Prostate gland (tissue), 2 donors: Measurements from ENCODE around the gene FGF5. TPM values are rescaled to one million over a fixed set of nuclear protein-coding genes. Genes with fewer than 3 reads are reported as not detected.
"Not testable (repeated sequence)": the region's sequence is repeated elsewhere in the genome, so short reads cannot be mapped to it uniquely, and the experiment has no call there.

Experiments
- DNase-seq: peaks from one replicate; pipeline ENCODE4 v3.0.0-alpha.2; 2019; ENCODE audit warnings: low spot score
- H3K27ac ChIP-seq, 2 donors: fragments of 200-600 bp; sonication (generic); 2 replicates each; pipeline ENCODE4 v1.5.1; 2017 to 2019
- H3K27me3 ChIP-seq: fragments of 200-600 bp; sonication (generic); replicated peaks from 2 replicates; pipeline ENCODE4 v1.5.1; 2019; ENCODE audit not compliant: insufficient read depth
- H3K36me3 ChIP-seq, 2 donors: fragments of 200-600 bp; sonication (generic); 1 replicate in 1 of 2; 2 replicates in 1 of 2; pipeline versions ENCODE4 v1.5.1 to v1.8.1; 2017 to 2019
- H3K4me1 ChIP-seq: fragments of 200-600 bp; sonication (generic); replicated peaks from 2 replicates; pipeline ENCODE4 v1.5.1; 2019
- H3K4me3 ChIP-seq, 2 donors: fragments of 200-600 bp; sonication (generic); 2 replicates each; pipeline ENCODE4 v1.5.1; 2017 to 2019
- H3K9me3 ChIP-seq: fragments of 200-600 bp; sonication (generic); 2 replicates; pipeline ENCODE4 v1.5.1; 2017
- CTCF ChIP-seq, 4 experiments: fragments of 200-600 bp in 2 of 4; fragments of 450-650 bp in 2 of 4; sonication (generic) in 2 of 4; IDR thresholded peaks; 1 replicate in 3 of 4; 2 replicates in 1 of 4; pipeline ENCODE4 v1.5.1; 2016 to 2019; ENCODE audit warnings: antibody characterized with exemption in 4 of 4, mild to moderate bottlenecking in 2 of 4, moderate library complexity in 2 of 4
- POLR2A ChIP-seq: fragments of 450-650 bp; IDR thresholded peaks from one replicate; pipeline ENCODE4 v1.6.1; 2016; ENCODE audit warnings: antibody characterized with exemption, mild to moderate bottlenecking
- POLR2AphosphoS5 ChIP-seq: sonication (generic); formaldehyde crosslinking; IDR thresholded peaks from one replicate; pipeline ENCODE4 v1.6.1; 2017; ENCODE audit warnings: antibody characterized with exemption
- WGBS: methylation state at CpG from one replicate; pipeline ENCODE4 v1.1.5; 2018; 5-methylcytosine and 5-hydroxymethylcytosine counted together
- intact Hi-C: fragments of 100-400 bp; cut with DNase I; formaldehyde crosslinking; loops from one replicate; pipeline ENCODE4 v1.14.2; 2022
- total RNA-seq, 2 donors: library from RNA; depleted of rRNA; stranded (reverse); fragments of >200 nt; gene quantifications; one replicate each; pipeline ENCODE4 v1.1.0, GENCODE V29; 2016

Gene FGF5
- total RNA-seq, 2 donors from 2014 or later, result not detected

GRCh38 chr4:80271801-80272200 lies 5.3 kb downstream of the FGF5 start:
- Histone ChIP-seq H3K27ac (no peak overlapping the region), H3K36me3 (no peaks in the 10 kb centered on the region), H3K27me3 (peaks cover 5% of the 10 kb centered on the region), H3K4me1 (no peaks in the 10 kb centered on the region), H3K9me3 (no peaks in the 10 kb centered on the region), H3K4me3 (no peak overlapping the region)
- 68% methylated on average over 3 of the region's 3 CpGs for WGBS
- TF ChIP-seq POLR2AphosphoS5, result no peak
- TF ChIP-seq CTCF (IDR thresholded peaks at IDR 0.05), result no peak
- no peak for TF ChIP-seq POLR2A
- intact Hi-C loops, result no loop called here
- no peak for DNase-seq

DNA sequence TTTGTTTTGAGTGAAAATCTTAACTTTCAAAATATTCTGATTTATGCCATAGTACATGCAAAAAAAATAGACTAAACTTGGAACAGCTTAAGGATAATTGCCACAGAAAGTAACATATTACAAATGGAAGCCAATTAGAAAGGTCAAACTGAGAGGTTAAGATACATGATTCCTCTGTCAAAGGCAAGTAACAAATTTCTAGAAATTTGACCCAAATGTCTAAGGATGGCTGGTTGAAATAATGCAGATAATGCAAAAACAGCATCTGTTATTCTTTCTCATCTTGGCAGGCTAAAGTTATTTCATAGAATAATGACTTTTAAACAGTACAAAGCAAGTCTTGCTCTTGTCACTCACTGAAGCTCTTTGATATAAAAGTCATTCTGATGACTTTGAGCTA lies 10.5 kb downstream of the FGF5 start:
- Histone ChIP-seq H3K4me1 (no peaks in the 10 kb centered on the region), H3K27me3 (no peaks in the 10 kb centered on the region), H3K36me3 (no peaks in the 10 kb centered on the region), H3K27ac (no peak overlapping the region), H3K9me3 (no peaks in the 10 kb centered on the region), H3K4me3 (no peak overlapping the region)
- DNase-seq, result no peak
- TF ChIP-seq CTCF (IDR thresholded peaks at IDR 0.05) (no peak), POLR2AphosphoS5 (no peak), POLR2A (no peak)
- intact Hi-C loops, result no loop called here

- H3K27ac ChIP-seq, result no peak overlapping the region
- intact Hi-C loops, result no loop called here
- no peaks in the 10 kb centered on the region for H3K9me3 ChIP-seq
- WGBS, result 88% methylated on average over 1 of the region's 1 CpG
- DNase-seq, result no peak
- TF ChIP-seq POLR2A, result no peak
- TF ChIP-seq CTCF (IDR thresholded peaks at IDR 0.05), result no peak
- TF ChIP-seq POLR2AphosphoS5, result no peak
- H3K36me3 ChIP-seq, result no peaks in the 10 kb centered on the region
- no peaks in the 10 kb centered on the region for H3K4me1 ChIP-seq
- H3K27me3 ChIP-seq, result no peaks in the 10 kb centered on the region
- H3K4me3 ChIP-seq, result no peak overlapping the region
These were observed 13.3 kb downstream of the FGF5 start for GRCh38 chr4:80279751-80280150.

DNA sequence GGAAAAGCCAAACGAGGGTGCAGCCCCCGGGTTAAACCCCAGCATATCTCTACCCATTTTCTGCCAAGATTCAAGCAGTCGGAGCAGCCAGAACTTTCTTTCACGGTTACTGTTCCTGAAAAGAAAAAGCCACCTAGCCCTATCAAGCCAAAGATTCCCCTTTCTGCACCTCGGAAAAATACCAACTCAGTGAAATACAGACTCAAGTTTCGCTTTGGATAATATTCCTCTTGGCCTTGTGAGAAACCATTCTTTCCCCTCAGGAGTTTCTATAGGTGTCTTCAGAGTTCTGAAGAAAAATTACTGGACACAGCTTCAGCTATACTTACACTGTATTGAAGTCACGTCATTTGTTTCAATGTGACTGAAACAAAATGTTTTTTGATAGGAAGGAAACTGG lies 20.0 kb downstream of the FGF5 start:
- Histone ChIP-seq H3K9me3 (no peaks in the 10 kb centered on the region), H3K4me3 (no peak overlapping the region), H3K4me1 (no peaks in the 10 kb centered on the region), H3K27me3 (no peaks in the 10 kb centered on the region), H3K27ac (no peak overlapping the region), H3K36me3 (no peaks in the 10 kb centered on the region)
- no peak for TF ChIP-seq POLR2A
- no peak for TF ChIP-seq POLR2AphosphoS5
- no peak for TF ChIP-seq CTCF (IDR thresholded peaks at IDR 0.05)
- intact Hi-C loops, result no loop called here
- WGBS, result 62% methylated on average over 7 of the region's 7 CpGs
- no peak for DNase-seq

- 97% methylated on average over 2 of the region's 2 CpGs for WGBS
- H3K9me3 ChIP-seq, H3K4me3 ChIP-seq, intact Hi-C loops, H3K36me3 ChIP-seq, H3K27ac ChIP-seq, DNase-seq, H3K4me1 ChIP-seq, H3K27me3 ChIP-seq: not testable (repeated sequence)
These were observed 24.2 kb downstream of the FGF5 start for GRCh38 chr4:80290665-80291064.

GRCh38 chr4:80294206-80294605 lies 27.7 kb downstream of the FGF5 start:
- WGBS, result 75% methylated on average over 2 of the region's 2 CpGs
- no peak for DNase-seq
- Histone ChIP-seq H3K27me3 (no peaks in the 10 kb centered on the region), H3K27ac (no peak overlapping the region), H3K36me3 (no peaks in the 10 kb centered on the region), H3K9me3 (no peaks in the 10 kb centered on the region), H3K4me3 (no peak overlapping the region), H3K4me1 (no peaks in the 10 kb centered on the region)
- no peak for TF ChIP-seq CTCF (IDR thresholded peaks at IDR 0.05)
- TF ChIP-seq POLR2AphosphoS5, result no peak
- no peak for TF ChIP-seq POLR2A
- intact Hi-C loops, result no loop called here
